ENCODE measurements around the gene SUSD1.

The SUSD1 gene

GRCh38 chr9:112188884-112189283 is 13.8 kb upstream of the SUSD1 start:
- no peak for DNase-seq
- TF ChIP-seq, protein P1, sequence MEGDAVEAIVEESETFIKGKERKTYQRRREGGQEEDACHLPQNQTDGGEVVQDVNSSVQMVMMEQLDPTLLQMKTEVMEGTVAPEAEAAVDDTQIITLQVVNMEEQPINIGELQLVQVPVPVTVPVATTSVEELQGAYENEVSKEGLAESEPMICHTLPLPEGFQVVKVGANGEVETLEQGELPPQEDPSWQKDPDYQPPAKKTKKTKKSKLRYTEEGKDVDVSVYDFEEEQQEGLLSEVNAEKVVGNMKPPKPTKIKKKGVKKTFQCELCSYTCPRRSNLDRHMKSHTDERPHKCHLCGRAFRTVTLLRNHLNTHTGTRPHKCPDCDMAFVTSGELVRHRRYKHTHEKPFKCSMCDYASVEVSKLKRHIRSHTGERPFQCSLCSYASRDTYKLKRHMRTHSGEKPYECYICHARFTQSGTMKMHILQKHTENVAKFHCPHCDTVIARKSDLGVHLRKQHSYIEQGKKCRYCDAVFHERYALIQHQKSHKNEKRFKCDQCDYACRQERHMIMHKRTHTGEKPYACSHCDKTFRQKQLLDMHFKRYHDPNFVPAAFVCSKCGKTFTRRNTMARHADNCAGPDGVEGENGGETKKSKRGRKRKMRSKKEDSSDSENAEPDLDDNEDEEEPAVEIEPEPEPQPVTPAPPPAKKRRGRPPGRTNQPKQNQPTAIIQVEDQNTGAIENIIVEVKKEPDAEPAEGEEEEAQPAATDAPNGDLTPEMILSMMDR (IDR thresholded peaks at IDR 0.05; ENCODE audit: low read depth, low read length) = no peak
- Histone ChIP-seq H3K4me1 (no peaks in the 10 kb centered on the region; the same call in 1 of the 2 replicates), H3K36me3 (no peaks in the 10 kb centered on the region), H3K27me3 (no peaks in the 10 kb centered on the region), H3K9me3 (no peaks in the 10 kb centered on the region), H3K4me3 (ENCODE audit: low read depth, low read length) (no peak overlapping the region)

DNA sequence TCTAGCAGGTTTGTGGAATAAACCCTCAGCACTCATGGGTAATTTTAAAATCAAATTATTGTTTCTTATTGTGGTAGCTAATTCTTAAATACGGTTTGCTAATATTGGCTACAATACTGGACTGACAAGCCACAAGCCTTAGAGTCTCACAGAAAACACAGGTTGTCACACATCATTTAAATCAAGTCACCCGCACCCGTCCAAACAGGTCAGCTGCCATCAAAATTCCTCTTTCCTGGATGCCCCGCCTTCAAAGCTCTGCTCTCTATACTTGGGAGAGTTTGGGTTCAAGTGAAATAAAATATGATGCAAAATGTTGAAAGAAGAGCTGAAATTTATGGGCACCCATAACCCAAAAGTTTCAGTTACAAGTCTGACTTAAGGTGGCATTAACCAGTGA is 12.3 kb upstream of the SUSD1 start:
- Histone ChIP-seq H3K27me3 (no peaks in the 10 kb centered on the region), H3K4me3 (ENCODE audit: low read depth, low read length) (no peak overlapping the region), H3K36me3 (no peaks in the 10 kb centered on the region), H3K9me3 (no peaks in the 10 kb centered on the region), H3K4me1 (no peaks in the 10 kb centered on the region; the same call in 1 of the 2 replicates)
- no peak for DNase-seq
- TF ChIP-seq, protein P1 (IDR thresholded peaks at IDR 0.05; ENCODE audit: low read depth, low read length) = no peak

DNA sequence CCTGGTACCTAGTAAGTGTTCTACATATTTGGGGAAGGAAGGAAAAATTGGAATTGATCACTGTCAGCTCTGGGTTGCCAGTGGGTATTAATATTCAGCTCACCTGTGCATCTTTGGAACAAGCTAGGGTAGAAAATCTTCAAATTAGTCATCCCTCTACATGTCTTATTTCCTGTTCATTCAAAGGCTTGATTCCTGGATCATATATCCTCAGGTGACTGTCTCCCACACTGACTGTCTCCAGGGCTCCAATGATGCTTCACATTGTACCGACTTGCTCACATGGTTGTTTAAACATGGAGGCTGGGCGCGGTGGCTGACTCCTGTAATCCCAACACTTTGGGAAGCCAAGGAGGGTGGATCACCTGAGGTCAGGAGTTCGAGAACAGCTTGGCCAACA is 11.6 kb upstream of the SUSD1 start:
- TF ChIP-seq, protein P1 (IDR thresholded peaks at IDR 0.05; ENCODE audit: low read depth, low read length) = no peak
- Histone ChIP-seq H3K36me3 (no peaks in the 10 kb centered on the region), H3K27me3 (no peaks in the 10 kb centered on the region), H3K9me3 (no peaks in the 10 kb centered on the region), H3K4me1 (no peaks in the 10 kb centered on the region; the same call in 1 of the 2 replicates), H3K4me3 (ENCODE audit: low read depth, low read length) (no peak overlapping the region)
- DNase-seq = no peak

DNA sequence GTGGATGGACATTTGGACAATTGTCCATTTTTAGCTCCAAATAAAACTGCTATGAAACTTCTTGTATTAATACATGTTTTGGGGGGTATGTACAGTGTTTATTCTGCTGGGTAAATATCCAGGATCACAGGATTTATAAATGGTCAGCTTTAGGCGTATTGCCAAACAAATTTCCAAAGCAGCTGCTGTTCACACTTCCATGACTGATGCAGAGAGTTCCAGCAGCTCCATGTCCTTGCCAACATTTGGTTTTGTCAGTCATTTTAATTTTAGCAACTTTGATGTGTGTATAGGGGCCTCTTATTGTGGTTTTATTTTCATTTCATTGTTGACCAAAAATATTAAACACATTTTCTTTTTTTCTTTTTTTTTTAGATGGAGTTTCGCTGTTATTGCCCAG is 9.8 kb upstream of the SUSD1 start:
- H3K27me3 ChIP-seq = no peaks in the 10 kb centered on the region
- H3K9me3 ChIP-seq = no peaks in the 10 kb centered on the region
- TF ChIP-seq, protein P1 (IDR thresholded peaks at IDR 0.05; ENCODE audit: low read depth, low read length) = no peak
- no peaks in the 10 kb centered on the region; the same call in 1 of the 2 replicates for H3K4me1 ChIP-seq
- no peaks in the 10 kb centered on the region for H3K36me3 ChIP-seq
- no peak overlapping the region for H3K4me3 ChIP-seq (ENCODE audit: low read depth, low read length)
- DNase-seq = no peak

GRCh38 chr9:112184221-112184620 is 9.1 kb upstream of the SUSD1 start:
- H3K9me3 ChIP-seq = no peaks in the 10 kb centered on the region
- no peak overlapping the region for H3K4me3 ChIP-seq (ENCODE audit: low read depth, low read length)
- H3K36me3 ChIP-seq = no peaks in the 10 kb centered on the region
- H3K4me1 ChIP-seq = no peaks in the 10 kb centered on the region
- H3K27me3 ChIP-seq = no peaks in the 10 kb centered on the region
- no peak for DNase-seq
- TF ChIP-seq, protein P1 (IDR thresholded peaks at IDR 0.05; ENCODE audit: low read depth, low read length) = no peak

- Histone ChIP-seq H3K27me3 (no peaks in the 10 kb centered on the region), H3K9me3 (no peaks in the 10 kb centered on the region), H3K4me3 (ENCODE audit: low read depth, low read length) (no peak overlapping the region), H3K4me1 (no peaks in the 10 kb centered on the region), H3K36me3 (no peaks in the 10 kb centered on the region)
- TF ChIP-seq, protein P1 (IDR thresholded peaks at IDR 0.05; ENCODE audit: low read depth, low read length) = no peak
- DNase-seq = no peak
These were observed 5.3 kb upstream of the SUSD1 start for GRCh38 chr9:112180387-112180881.
